IMR-90 (cell line): Measurements from ENCODE around the gene NENF. TPM values are rescaled to one million over a fixed set of nuclear protein-coding genes. Genes with fewer than 3 reads are reported as not detected.

Source experiments
- ATAC-seq: fragments of 200-7000 bp; cut with Tn5 transposase; 2 replicates; pipeline ENCODE4 v1.9.1; 2020; ENCODE audit warnings: low read depth, mild to moderate bottlenecking, moderate library complexity
- BruUV-seq: library from RNA; stranded (reverse); fragments of 400-500 nt; replicated peaks from 2 replicates; lab custom pipeline; 2021; lab: Mats Ljungman, UMichigan
- CTCF ChIA-PET: fragments of 300-600 bp; formaldehyde crosslinking; extraction: SDS; loops from one replicate; lab custom pipeline; 2021; ENCODE audit warnings: antibody characterized with exemption; lab: Yijun Ruan, JAX
- POLR2A ChIA-PET: fragments of 300-600 bp; sonication (Branson Sonifier 250); formaldehyde crosslinking; loops from one replicate; lab custom pipeline; 2022; ENCODE audit warnings: antibody characterized with exemption; ENCODE audit not compliant: unreplicated experiment; lab: Charles Lee
- DNase-seq: peaks from one replicate; pipeline ENCODE4 v3.0.0; 2013
- H2AFZ ChIP-seq: replicated peaks from 2 replicates; pipeline ENCODE3; 2013; ENCODE audit warnings: low read length, mild to moderate bottlenecking; ENCODE audit not compliant: poor library complexity
- H2AK5ac ChIP-seq: 2 replicates; pipeline ENCODE4 v1.6.1; 2013; ENCODE audit warnings: low read depth, low read length, inconsistent platforms
- H2AK9ac ChIP-seq: replicated peaks from 2 replicates; pipeline ENCODE3; 2013; ENCODE audit warnings: mild to moderate bottlenecking, low read depth, low read length, moderate library complexity; ENCODE audit not compliant: poor library complexity
- H2BK120ac ChIP-seq: 2 replicates; pipeline ENCODE4 v1.6.1; 2013; ENCODE audit warnings: low read depth, low read length, inconsistent platforms
- H2BK15ac ChIP-seq: 3 replicates; pipeline ENCODE4 v1.6.1; 2013; ENCODE audit warnings: low read depth, low read length, inconsistent platforms
- H2BK20ac ChIP-seq: 2 replicates; pipeline ENCODE4 v1.6.1; 2013; ENCODE audit warnings: low read depth, mild to moderate bottlenecking, inconsistent platforms, low read length, moderate library complexity
- H2BK5ac ChIP-seq: 2 replicates; pipeline ENCODE4 v1.6.1; 2013; ENCODE audit warnings: mild to moderate bottlenecking, low read depth, low read length, inconsistent platforms; ENCODE audit not compliant: poor library complexity, severe bottlenecking
- H3K14ac ChIP-seq: replicated peaks from 2 replicates; pipeline ENCODE4 v1.6.1; 2013; ENCODE audit warnings: low read depth, low read length, inconsistent platforms
- H3K18ac ChIP-seq: 2 replicates; pipeline ENCODE4 v1.6.1; 2013; ENCODE audit warnings: low read depth, low read length, control low read depth
- H3K23ac ChIP-seq: 2 replicates; pipeline ENCODE4 v1.6.1; 2013; ENCODE audit warnings: low read depth, low read length, inconsistent platforms
- H3K27ac ChIP-seq: 2 replicates; pipeline ENCODE4 v1.5.1; 2013; ENCODE audit warnings: mild to moderate bottlenecking, control low read depth, low read length; ENCODE audit not compliant: insufficient read depth
- H3K27me3 ChIP-seq: 2 replicates; pipeline ENCODE4 v1.6.1; 2013; ENCODE audit warnings: low read length; ENCODE audit not compliant: control insufficient read depth, insufficient read depth
- H3K36me3 ChIP-seq: 2 replicates; pipeline ENCODE4 v1.6.1; 2013; ENCODE audit warnings: low read length, mixed read lengths; ENCODE audit not compliant: control insufficient read depth, insufficient read depth
- H3K4ac ChIP-seq: 2 replicates; pipeline ENCODE4 v1.6.1; 2013; ENCODE audit warnings: low read depth, low read length, inconsistent platforms
- H3K4me1 ChIP-seq: 2 replicates; pipeline ENCODE4 v1.6.1; 2013; ENCODE audit warnings: low read length, mixed read lengths; ENCODE audit not compliant: control insufficient read depth, insufficient read depth
- H3K4me2 ChIP-seq: 2 replicates; pipeline ENCODE4 v1.6.1; 2013; ENCODE audit warnings: low read depth, mild to moderate bottlenecking, control low read depth, low read length, moderate library complexity
- H3K4me3 ChIP-seq: 2 replicates; pipeline ENCODE4 v1.5.1; 2013; ENCODE audit warnings: low read depth, mild to moderate bottlenecking, control low read depth, low read length, moderate library complexity; ENCODE audit not compliant: insufficient read depth
- H3K56ac ChIP-seq: 2 replicates; pipeline ENCODE4 v1.6.1; 2013; ENCODE audit warnings: low read length, inconsistent platforms; ENCODE audit not compliant: insufficient read depth; ENCODE audit errors: extremely low read depth
- H3K79me1 ChIP-seq, 2 experiments: 2 replicates each; pipeline ENCODE4 v1.6.1; 2013; ENCODE audit warnings: low read length in 2 of 2, inconsistent platforms in 1 of 2, low read depth in 1 of 2
- H3K9ac ChIP-seq: 2 replicates; pipeline ENCODE4 v1.6.1; 2013; ENCODE audit warnings: low read depth, low read length, control low read depth
- H3K9me1 ChIP-seq: 2 replicates; pipeline ENCODE4 v1.6.1; 2013; ENCODE audit warnings: low read length, inconsistent platforms; ENCODE audit not compliant: insufficient read depth
- H3K9me3 ChIP-seq: 2 replicates; pipeline ENCODE4 v1.6.1; 2013; ENCODE audit warnings: low read length; ENCODE audit not compliant: control insufficient read depth, insufficient read depth
- H4K20me1 ChIP-seq: 2 replicates; pipeline ENCODE4 v1.6.1; 2013; ENCODE audit warnings: low read length, inconsistent platforms; ENCODE audit not compliant: insufficient read depth
- H4K5ac ChIP-seq: 2 replicates; pipeline ENCODE4 v1.6.1; 2013; ENCODE audit warnings: mild to moderate bottlenecking, low read depth, low read length, control low read depth
- H4K8ac ChIP-seq, 2 experiments: 2 replicates each; pipeline ENCODE4 v1.6.1; 2013; ENCODE audit warnings: low read depth in 2 of 2, low read length in 2 of 2, control low read depth in 1 of 2, inconsistent platforms in 1 of 2
- H4K91ac ChIP-seq: 2 replicates; pipeline ENCODE4 v1.6.1; 2013; ENCODE audit warnings: low read depth, low read length, inconsistent platforms; ENCODE audit not compliant: insufficient read depth
- BHLHE40 ChIP-seq: fragments of 150-350 bp; IDR thresholded peaks from 2 replicates; pipeline ENCODE4 v1.6.1; 2016; ENCODE audit warnings: mild to moderate bottlenecking, low read depth, low read length
- CHD1 ChIP-seq: IDR thresholded peaks from 2 replicates; pipeline ENCODE4 v1.6.1; 2012; ENCODE audit warnings: low read depth, low read length, improper control_type of control experiment
- FOS ChIP-seq: fragments of 150-350 bp; IDR thresholded peaks from 2 replicates; pipeline ENCODE4 v1.6.1; 2016; ENCODE audit warnings: low read depth, low read length
- MAZ ChIP-seq: IDR thresholded peaks from 2 replicates; pipeline ENCODE4 v1.6.1; 2012; ENCODE audit warnings: low read depth, mild to moderate bottlenecking, low read length, improper control_type of control experiment, moderate library complexity, borderline replicate concordance
- RCOR1 ChIP-seq: IDR thresholded peaks from 2 replicates; pipeline ENCODE4 v1.6.1; 2012; ENCODE audit warnings: mild to moderate bottlenecking, low read length, improper control_type of control experiment; ENCODE audit not compliant: insufficient replicate concordance
- WGBS, 2 experiments: methylation state at CpG; one replicate each; pipeline versions ENCODE4 v1.1.5 to v1.1.7; 2013; ENCODE audit warnings: missing lambda C conversion rate in 2 of 2; ENCODE audit not compliant: insufficient read length in 1 of 2; ENCODE audit errors: extremely low coverage in 2 of 2; 5-methylcytosine and 5-hydroxymethylcytosine counted together
- dilution Hi-C: fragments of 300-500 bp; cut with HindIII; formaldehyde crosslinking; loops from one replicate; pipeline ENCODE4 v1.14.3; 2018; ENCODE audit warnings: low sequenced_read_pairs; ENCODE audit not compliant: unreplicated experiment
- in situ Hi-C: fragments of 300-500 bp; cut with MboI; formaldehyde crosslinking; loops from 3 replicates; pipeline ENCODE4 v1.14.3; 2019; ENCODE audit warnings: low sequenced_read_pairs, inconsistent platforms, mixed read lengths
- intact Hi-C: fragments of 100-400 bp; cut with micrococcal nuclease; formaldehyde crosslinking; loops from 2 replicates; pipeline ENCODE4 v1.10.0; 2022
- polyA plus RNA-seq, 3 experiments: library from polyadenylated mRNA; depleted of rRNA; stranded (reverse); fragments of >200 nt; gene quantifications; 2 replicates each; pipeline ENCODE4 v1.2.3, GENCODE V29; 2012; ENCODE audit warnings: low replicate concordance in 1 of 3
- total RNA-seq: library from RNA; depleted of rRNA; stranded (reverse); fragments of >200 nt; gene quantifications from 2 replicates; pipeline ENCODE4 v1.2.3, GENCODE V29; 2012
- TF ChIP-seq, protein P1 (sequence below): conservative IDR thresholded peaks from 2 replicates; pipeline ENCODE4 v1.5.1; 2012; ENCODE audit warnings: mild to moderate bottlenecking, low read depth, low read length, improper control_type of control experiment

Gene NENF
- total and polyA plus RNA-seq, 2 of the 4 experiments (the other 2 are of a cell fraction), result 16.0 to 40.4 TPM

DNA sequence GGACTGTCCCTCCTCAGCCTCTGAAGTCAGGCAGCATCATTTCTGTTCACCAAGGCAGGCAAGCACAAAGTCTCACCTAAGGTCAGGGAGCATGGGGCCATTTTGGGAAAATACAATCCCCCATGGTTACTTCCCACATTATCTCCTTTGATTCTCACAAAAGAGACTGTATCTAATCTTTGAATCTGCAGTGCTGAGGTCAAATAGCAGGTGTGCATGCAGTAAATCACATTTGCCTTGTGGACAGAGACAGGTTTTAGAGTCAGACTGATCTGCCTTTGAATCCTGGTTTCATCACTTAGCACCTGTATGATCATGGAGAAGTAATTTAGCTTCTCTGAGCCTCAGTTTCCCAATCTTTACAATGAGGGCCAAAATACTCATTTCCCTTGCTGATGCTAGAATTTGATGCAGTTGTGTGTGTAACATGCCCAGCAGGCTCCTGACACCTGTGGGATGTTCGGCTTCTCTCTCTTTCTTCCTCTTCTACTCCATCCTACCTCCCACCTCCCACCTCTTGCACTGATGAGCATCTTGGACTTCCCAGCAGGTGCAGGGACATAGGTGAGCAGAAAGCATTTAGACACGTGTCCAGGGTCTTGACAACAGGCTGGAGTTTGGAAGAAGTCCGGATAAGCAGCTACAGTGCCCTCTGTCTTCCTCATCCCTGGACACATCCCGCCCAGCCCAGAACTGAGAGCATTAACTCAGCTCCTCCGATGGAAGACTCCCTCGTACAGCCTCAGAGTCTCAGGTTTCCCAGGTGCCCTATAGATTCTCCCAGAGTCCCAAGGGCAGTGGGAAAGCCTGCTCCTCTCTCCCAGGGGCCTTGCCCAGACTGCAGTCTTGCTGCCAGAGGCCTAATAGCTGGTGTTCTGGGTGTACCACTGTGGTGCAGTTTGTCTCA, 18.9 kb downstream of the NENF start:
- no peak overlapping the region for H2BK5ac ChIP-seq
- no peak overlapping the region for H2BK20ac ChIP-seq
- H3K4me1 ChIP-seq, result peaks cover 4% of the 10 kb centered on the region; the same call in 1 of the 2 replicates
- TF ChIP-seq CHD1, result no peak
- TF ChIP-seq RCOR1, result no peak
- TF ChIP-seq MAZ, result no peak
- no peak for TF ChIP-seq FOS
- TF ChIP-seq BHLHE40, result no peak
- TF ChIP-seq, protein P1, sequence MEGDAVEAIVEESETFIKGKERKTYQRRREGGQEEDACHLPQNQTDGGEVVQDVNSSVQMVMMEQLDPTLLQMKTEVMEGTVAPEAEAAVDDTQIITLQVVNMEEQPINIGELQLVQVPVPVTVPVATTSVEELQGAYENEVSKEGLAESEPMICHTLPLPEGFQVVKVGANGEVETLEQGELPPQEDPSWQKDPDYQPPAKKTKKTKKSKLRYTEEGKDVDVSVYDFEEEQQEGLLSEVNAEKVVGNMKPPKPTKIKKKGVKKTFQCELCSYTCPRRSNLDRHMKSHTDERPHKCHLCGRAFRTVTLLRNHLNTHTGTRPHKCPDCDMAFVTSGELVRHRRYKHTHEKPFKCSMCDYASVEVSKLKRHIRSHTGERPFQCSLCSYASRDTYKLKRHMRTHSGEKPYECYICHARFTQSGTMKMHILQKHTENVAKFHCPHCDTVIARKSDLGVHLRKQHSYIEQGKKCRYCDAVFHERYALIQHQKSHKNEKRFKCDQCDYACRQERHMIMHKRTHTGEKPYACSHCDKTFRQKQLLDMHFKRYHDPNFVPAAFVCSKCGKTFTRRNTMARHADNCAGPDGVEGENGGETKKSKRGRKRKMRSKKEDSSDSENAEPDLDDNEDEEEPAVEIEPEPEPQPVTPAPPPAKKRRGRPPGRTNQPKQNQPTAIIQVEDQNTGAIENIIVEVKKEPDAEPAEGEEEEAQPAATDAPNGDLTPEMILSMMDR, result no peak
- peaks cover 3% of the 10 kb centered on the region; the same call in 1 of the 2 replicates for H3K36me3 ChIP-seq
- H3K4me3 ChIP-seq, result no peak overlapping the region
- no peaks in the 10 kb centered on the region for H4K20me1 ChIP-seq
- H2AK9ac ChIP-seq, result no peak overlapping the region
- H4K8ac ChIP-seq, result no peak overlapping the region
- POLR2A ChIA-PET, result no interaction called here
- H2AK5ac ChIP-seq, result no peak overlapping the region
- intact Hi-C loops (no loop called here), dilution Hi-C loops (no loop called here), in situ Hi-C loops (loop anchor here (10.0 kb wide), 2 partner anchors 157 to 767 kb away; no protein-coding TSS in a partner anchor)
- H3K27me3 ChIP-seq, result no peaks in the 10 kb centered on the region
- no peak overlapping the region for H3K14ac ChIP-seq
- WGBS, 2 experiments, result 0% methylated on average over 1 of the region's 6 CpGs; no CpG with 5 or more reads in 1 of the 2 experiments
- H2AFZ ChIP-seq, result no peak overlapping the region
- H3K4me2 ChIP-seq, result no peak overlapping the region
- H3K79me1 ChIP-seq, result no peaks in the 10 kb centered on the region
- no peak overlapping the region for H3K9ac ChIP-seq
- no peak for ATAC-seq
- H3K23ac ChIP-seq, result no peak overlapping the region
- no peak overlapping the region for H4K5ac ChIP-seq
- H3K9me1 ChIP-seq, result no peaks in the 10 kb centered on the region
- H3K18ac ChIP-seq, result no peak overlapping the region
- CTCF ChIA-PET, result no interaction called here
- no peak overlapping the region for H3K56ac ChIP-seq
- no peak overlapping the region for H2BK15ac ChIP-seq
- no peak overlapping the region for H4K91ac ChIP-seq
- BruUV-seq, result no TSS peak
- no peaks in the 10 kb centered on the region for H3K9me3 ChIP-seq
- no peak overlapping the region for H3K4ac ChIP-seq
- DNase-seq, result no peak
- H2BK120ac ChIP-seq, result no peak overlapping the region
- no peak overlapping the region for H3K27ac ChIP-seq
